DMS114 treated with DMSO at 0.1 percent for 48 hours (cell line): ENCODE measurements around the gene TMEM30A.

Experiments
- DNase-seq: peaks from one replicate; lab custom pipeline; 2025; ENCODE audit not compliant: unreplicated experiment; lab: John Stamatoyannopoulos, UW

Gene TMEM30A

DNA sequence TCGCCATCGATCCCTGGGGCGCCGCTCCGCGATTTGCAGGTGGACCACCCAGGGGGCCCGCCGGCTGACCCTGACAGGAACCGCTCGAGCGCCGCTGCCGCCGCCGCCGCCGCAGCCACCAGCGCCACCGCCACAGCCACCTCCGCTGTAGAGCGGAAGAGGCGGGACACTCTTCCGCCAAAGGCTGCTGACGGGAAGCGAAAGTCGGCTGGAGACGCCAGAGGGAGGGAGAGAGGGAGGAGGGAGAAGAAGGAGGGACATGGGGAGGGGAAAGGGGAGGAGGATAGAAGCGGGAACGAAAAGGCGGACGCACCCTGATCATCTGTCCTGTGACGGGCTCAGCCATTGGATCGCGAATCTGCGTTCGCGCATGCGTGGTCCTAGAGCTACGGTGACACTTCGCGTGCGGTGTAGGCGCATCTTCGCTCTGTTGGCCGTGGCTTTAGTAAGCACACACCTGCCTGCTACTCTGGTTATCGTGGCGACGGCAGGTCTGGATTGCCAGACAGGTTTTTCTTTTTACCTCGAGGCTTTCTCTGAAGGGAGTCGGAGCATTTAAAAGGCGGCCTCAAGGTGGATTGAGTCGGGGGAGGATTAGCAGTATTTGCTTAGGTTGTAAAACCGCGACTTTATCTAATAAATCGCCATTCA, at the start of gene TMEM30A:
TMEM30A (minus strand) TSS at position 161 of the 651 bp plus-strand sequence; CDS start at position 7, 154 bp downstream.
- peak; percentile 97 for DNase-seq

- DNase-seq: no peak
Measured at GRCh38 chr6:75333676-75334200, 49.1 kb upstream of the TMEM30A start.

DNA sequence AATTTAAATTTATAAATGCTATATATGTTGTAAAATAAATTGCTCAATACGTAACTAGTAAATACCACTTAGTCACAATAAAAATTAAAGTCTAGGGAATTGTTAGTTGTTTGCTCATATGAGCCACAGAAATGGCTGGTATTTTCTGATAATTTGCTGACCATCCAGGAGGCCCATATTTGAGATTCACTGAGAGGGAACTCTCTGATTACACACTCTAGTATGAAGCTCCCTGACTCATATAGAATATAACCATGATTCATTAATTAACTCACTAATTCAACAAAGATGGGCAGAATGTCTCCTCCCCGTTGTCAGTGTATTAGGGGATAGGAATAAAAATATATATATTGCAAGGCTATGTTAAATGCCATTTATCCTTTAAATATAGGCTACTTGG, 46.6 kb upstream of the TMEM30A start:
- DNase-seq: no peak

DNA sequence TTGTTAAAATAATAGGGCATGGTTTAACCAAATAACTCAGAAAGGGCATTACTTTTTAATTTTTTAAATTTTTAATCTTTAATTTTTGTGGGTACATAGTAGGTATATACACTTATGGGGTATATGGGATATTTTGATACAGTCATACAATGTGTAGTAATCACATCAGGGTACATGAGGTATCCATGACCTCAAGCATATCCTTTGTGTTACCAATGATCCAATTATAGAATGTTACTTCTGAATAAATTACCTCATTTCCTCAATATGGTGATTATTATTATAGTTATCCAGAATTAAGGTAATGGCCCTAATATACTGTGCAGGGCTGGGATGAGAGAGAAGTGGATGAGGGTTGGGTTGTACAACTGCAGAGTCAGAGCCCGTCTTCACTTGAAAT, 45.1 kb upstream of the TMEM30A start:
- DNase-seq: no peak

DNA sequence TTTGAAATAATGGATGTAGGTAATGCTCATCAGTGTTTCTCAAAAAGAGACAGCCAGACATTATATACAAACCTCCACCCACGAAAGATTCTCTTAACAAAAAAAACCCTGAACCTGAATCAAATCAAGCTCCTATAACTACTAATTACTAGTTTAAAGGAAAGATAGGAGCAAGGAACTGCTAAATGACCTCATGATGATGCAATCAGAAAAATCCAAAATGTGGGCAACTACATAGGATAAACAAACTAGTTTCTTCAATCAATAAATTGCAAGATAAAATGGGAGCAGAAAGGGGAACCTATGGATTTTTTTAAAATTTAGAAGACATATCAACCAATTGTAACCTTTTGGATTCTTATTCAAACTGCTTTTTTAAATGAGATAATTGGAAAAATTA, 43.2 kb upstream of the TMEM30A start:
- DNase-seq: no peak

DNA sequence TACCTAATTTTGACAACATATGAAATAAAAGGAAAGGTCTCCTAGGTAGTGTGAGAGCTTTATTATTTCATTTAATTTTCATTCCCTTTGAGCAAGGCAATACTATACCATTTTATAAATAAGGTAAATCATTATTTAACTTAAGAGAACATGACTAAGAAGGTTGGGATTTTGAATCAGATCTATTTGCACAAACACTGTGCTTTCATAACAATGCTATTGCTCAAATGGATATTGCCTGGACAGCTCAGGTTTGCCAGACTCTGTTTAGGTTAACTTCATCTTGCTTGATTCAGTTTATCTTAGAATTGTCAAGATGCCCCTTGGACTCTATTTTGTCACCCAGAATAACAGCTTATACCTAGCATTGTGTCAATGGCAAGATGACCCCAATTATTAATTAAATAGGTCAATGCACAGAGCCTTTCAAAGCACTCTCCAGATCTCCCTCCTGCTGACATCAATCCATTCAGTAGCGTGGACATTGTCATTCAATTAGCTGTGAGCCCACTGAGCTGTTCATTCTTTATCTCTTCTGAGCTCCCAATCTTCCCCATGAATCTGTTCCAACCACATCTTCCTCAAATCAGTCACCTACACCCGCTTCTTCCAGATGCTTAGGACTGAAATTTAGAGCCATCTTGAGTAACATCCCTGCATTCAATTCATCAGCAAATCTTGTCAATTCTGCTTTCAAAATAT, 42.1 kb upstream of the TMEM30A start:
- DNase-seq: no peak

- DNase-seq: no peak
Measured at GRCh38 chr6:75318900-75319299, 34.3 kb upstream of the TMEM30A start.

GRCh38 chr6:75317503-75318206, 33.1 kb upstream of the TMEM30A start:
- no peak for DNase-seq

GRCh38 chr6:75315978-75316377, 31.4 kb upstream of the TMEM30A start:
- DNase-seq: no peak

- no peak for DNase-seq
Measured at GRCh38 chr6:75308250-75308988, 23.8 kb upstream of the TMEM30A start.

DNA sequence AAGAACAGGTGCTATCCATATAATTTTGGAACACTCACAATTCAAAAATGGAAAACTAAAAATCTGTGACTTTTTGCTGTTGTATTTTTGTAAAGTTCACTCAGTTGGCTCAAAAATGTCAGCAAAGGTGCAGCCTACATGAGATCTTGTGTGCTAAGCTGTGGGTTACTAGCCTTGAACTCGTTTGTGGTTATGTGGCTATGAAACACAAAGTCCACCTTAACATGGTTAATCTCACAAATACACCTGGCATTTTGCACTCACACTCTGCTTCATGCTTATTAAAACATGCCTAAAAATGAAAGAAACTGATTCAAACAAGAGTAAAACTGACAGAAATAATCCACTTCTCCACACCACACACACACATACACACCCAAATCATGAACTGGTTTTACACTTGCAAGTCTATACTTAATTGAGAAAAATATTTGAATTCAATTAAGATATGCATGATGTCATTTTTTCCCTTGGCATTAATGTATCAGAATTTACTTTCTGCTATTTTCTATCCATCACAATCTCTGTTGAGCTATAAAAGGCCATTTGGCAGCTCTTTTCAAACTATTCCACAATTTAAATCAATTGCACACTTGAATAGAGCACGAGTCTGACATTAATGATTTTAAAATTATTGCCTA, 22.9 kb upstream of the TMEM30A start:
- DNase-seq: no peak

- no peak for DNase-seq
Measured at GRCh38 chr6:75306064-75306463, 21.5 kb upstream of the TMEM30A start.

GRCh38 chr6:75305573-75305972, 21.0 kb upstream of the TMEM30A start:
- DNase-seq: no peak

GRCh38 chr6:75302280-75302679, 17.7 kb upstream of the TMEM30A start:
- no peak for DNase-seq

DNA sequence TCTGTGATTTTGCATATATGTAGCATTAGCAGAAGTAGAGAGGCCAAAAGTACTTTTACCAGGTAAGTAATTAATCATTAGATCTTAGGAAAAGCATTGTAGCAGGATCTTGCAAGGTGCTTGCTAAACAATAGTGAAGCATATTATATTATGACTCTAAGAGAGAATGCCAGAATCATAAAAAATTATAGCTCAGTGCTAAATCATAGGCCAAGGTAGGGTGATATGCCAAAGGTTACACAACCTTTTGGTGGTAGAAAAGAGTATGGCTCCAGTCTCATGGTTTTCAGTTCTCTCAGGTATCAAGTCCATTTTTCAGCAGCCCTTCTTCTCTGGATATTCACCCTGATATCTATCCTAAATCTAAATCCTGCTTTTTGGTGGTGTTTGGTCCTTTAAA, 16.9 kb upstream of the TMEM30A start:
- no peak for DNase-seq

- DNase-seq: no peak
Measured at GRCh38 chr6:75301088-75301487, 16.5 kb upstream of the TMEM30A start.

DNA sequence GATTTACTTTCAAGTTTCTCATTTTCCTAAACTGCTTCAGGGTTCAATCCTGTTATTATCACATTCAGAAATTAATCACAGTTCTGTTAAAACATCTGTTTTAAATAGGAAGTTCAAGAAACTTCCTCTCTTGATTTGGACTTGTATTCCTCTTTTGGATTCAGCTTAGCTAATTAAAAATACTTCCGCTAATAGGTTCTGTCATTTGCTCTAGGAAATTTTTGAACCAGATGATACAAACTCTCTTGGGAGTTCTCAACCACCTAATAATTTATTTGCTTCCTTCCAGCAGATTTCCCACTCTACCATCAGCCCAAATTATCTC, 15.9 kb upstream of the TMEM30A start:
- DNase-seq: no peak

DNA sequence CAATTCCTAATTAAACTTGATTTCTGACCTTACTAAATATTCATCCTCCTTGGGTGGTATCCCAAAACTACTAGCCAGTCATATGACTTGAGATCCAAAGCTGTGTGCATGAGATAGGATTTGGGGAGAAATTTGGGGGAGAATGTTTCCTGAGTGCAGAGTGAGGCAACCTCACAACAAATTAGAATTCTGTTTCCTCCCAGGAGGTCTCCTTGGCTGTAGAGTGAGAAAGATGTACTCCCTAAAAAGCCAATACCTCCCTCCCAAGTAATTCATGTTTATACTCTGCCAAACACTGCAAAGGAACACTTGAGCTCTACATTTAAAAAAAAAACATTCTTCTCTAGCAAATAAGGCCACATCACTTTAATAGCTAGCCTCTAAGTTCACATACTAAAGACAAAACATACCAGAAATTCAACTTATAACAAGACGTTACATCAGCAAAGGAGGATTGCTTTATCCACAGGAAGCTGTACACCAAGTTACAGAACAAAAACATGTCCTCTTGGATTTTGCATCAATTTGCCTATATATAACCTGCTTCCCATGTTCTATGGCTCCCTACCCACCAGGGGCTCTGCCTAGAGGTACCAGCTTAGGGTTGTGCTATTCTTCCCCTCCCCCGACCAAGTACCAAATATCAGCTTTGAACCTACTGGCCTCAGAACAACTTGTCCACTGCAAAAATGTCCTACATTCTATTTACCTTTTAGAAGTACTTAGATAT, 15.4 kb upstream of the TMEM30A start:
- no peak for DNase-seq

- peak; percentile 31 for DNase-seq
Measured at GRCh38 chr6:75296811-75297779, 12.5 kb upstream of the TMEM30A start.
